Trophoblast cell (in vitro differentiated cells and primary cell): ENCODE measurements around the gene MTCH1.

Experiments
- DNase-seq, 2 donors: peaks; one replicate each; pipeline ENCODE4 v3.0.0-alpha.2; 2016
- H2AFZ ChIP-seq: 2 replicates; pipeline ENCODE4 v1.6.1; 2013; ENCODE audit warnings: low read length, moderate library complexity, mild to moderate bottlenecking; ENCODE audit not compliant: insufficient read depth, poor library complexity
- H2AK5ac ChIP-seq: 2 replicates; pipeline ENCODE4 v1.6.1; 2013; ENCODE audit warnings: mild to moderate bottlenecking, low read length
- H2BK120ac ChIP-seq: 2 replicates; pipeline ENCODE4 v1.6.1; 2013; ENCODE audit warnings: low read length, mild to moderate bottlenecking, moderate library complexity; ENCODE audit not compliant: insufficient read depth, poor library complexity
- H2BK12ac ChIP-seq: 2 replicates; pipeline ENCODE4 v1.6.1; 2013; ENCODE audit warnings: mild to moderate bottlenecking, low read length, moderate library complexity
- H2BK5ac ChIP-seq: 2 replicates; pipeline ENCODE4 v1.6.1; 2013; ENCODE audit warnings: low read length, low read depth, moderate library complexity, mild to moderate bottlenecking; ENCODE audit not compliant: poor library complexity
- H3K14ac ChIP-seq: 2 replicates; pipeline ENCODE4 v1.6.1; 2013; ENCODE audit warnings: mild to moderate bottlenecking, low read length
- H3K18ac ChIP-seq: 2 replicates; pipeline ENCODE4 v1.6.1; 2013; ENCODE audit warnings: mild to moderate bottlenecking, low read length
- H3K23ac ChIP-seq: 2 replicates; pipeline ENCODE4 v1.6.1; 2013; ENCODE audit warnings: low read length
- H3K27ac ChIP-seq: 2 replicates; pipeline ENCODE4 v1.5.1; 2013; ENCODE audit warnings: low read depth, mild to moderate bottlenecking, inconsistent platforms, low read length, moderate library complexity
- H3K27me3 ChIP-seq: 2 replicates; pipeline ENCODE4 v1.6.1; 2013; ENCODE audit warnings: inconsistent platforms, mild to moderate bottlenecking, low read length, moderate library complexity; ENCODE audit not compliant: insufficient read depth
- H3K36me3 ChIP-seq, 2 experiments: 1 replicate in 1 of 2; 2 replicates in 1 of 2; pipeline ENCODE4 v1.6.1; 2013; ENCODE audit warnings: low read length in 2 of 2, mild to moderate bottlenecking in 2 of 2, moderate library complexity in 1 of 2; ENCODE audit not compliant: insufficient read depth in 2 of 2, control insufficient read depth in 1 of 2
- H3K4ac ChIP-seq: 2 replicates; pipeline ENCODE4 v1.6.1; 2013; ENCODE audit warnings: low read depth, mild to moderate bottlenecking, low read length, moderate library complexity
- H3K4me1 ChIP-seq, 2 experiments: 1 replicate in 1 of 2; 2 replicates in 1 of 2; pipeline ENCODE4 v1.6.1; 2013; ENCODE audit warnings: low read length in 2 of 2, mild to moderate bottlenecking in 2 of 2, moderate library complexity in 1 of 2; ENCODE audit not compliant: insufficient read depth in 2 of 2, control insufficient read depth in 1 of 2
- H3K4me2 ChIP-seq: 2 replicates; pipeline ENCODE4 v1.6.1; 2013; ENCODE audit warnings: inconsistent platforms, mild to moderate bottlenecking, low read length, moderate library complexity
- H3K4me3 ChIP-seq: 2 replicates; pipeline ENCODE4 v1.5.1; 2013; ENCODE audit warnings: mild to moderate bottlenecking, low read depth, low read length, inconsistent platforms
- H3K79me1 ChIP-seq: one replicate; pipeline ENCODE4 v1.6.1; 2013; ENCODE audit warnings: low read length
- H3K79me2 ChIP-seq: 2 replicates; pipeline ENCODE4 v1.6.1; 2013; ENCODE audit warnings: low read length, mild to moderate bottlenecking; ENCODE audit not compliant: control insufficient read depth, insufficient read depth, poor library complexity
- H3K9ac ChIP-seq: 2 replicates; pipeline ENCODE4 v1.6.1; 2013; ENCODE audit warnings: mild to moderate bottlenecking, low read length
- H3K9me3 ChIP-seq: 2 replicates; pipeline ENCODE4 v1.6.1; 2013; ENCODE audit warnings: low read depth, mild to moderate bottlenecking, control low read depth, inconsistent platforms, low read length; ENCODE audit not compliant: insufficient read depth
- H4K12ac ChIP-seq: 2 replicates; pipeline ENCODE4 v1.6.1; 2013; ENCODE audit warnings: low read depth, mild to moderate bottlenecking, low read length, moderate library complexity
- H4K8ac ChIP-seq: 2 replicates; pipeline ENCODE4 v1.6.1; 2013; ENCODE audit warnings: low read depth, mild to moderate bottlenecking, low read length, moderate library complexity
- H4K91ac ChIP-seq: one replicate; pipeline ENCODE4 v1.6.1; 2013; ENCODE audit warnings: low read depth, mild to moderate bottlenecking, low read length, moderate library complexity
- WGBS: extraction: QIAGEN DNeasy Blood & Tissue Kit; methylation state at CpG from one replicate; pipeline ENCODE4 v1.1.7; 2013; ENCODE audit warnings: missing lambda C conversion rate; ENCODE audit not compliant: insufficient read length, insufficient coverage; ENCODE audit errors: extremely low coverage; 5-methylcytosine and 5-hydroxymethylcytosine counted together

The MTCH1 gene

GRCh38 chr6:36973647-36974046 lies 12.3 kb downstream of the MTCH1 start:
- H4K12ac ChIP-seq: no peak overlapping the region
- no peak overlapping the region for H2BK5ac ChIP-seq
- no peak overlapping the region for H3K23ac ChIP-seq
- H3K4me3 ChIP-seq: no peak overlapping the region
- no peak overlapping the region for H3K9ac ChIP-seq
- H2BK120ac ChIP-seq: no peak overlapping the region
- no peak overlapping the region for H2BK12ac ChIP-seq
- H4K8ac ChIP-seq: no peak overlapping the region
- H2AK5ac ChIP-seq: no peak overlapping the region
- no peak overlapping the region for H3K4ac ChIP-seq
- no peak overlapping the region for H2AFZ ChIP-seq
- H3K4me1 ChIP-seq: peaks cover 5 to 11% of the 10 kb centered on the region in 2 experiments
- WGBS: no CpG with 5 or more reads among the region's 4 CpGs
- no peaks in the 10 kb centered on the region for H3K79me2 ChIP-seq
- no peak overlapping the region for H4K91ac ChIP-seq
- no peaks in the 10 kb centered on the region for H3K27me3 ChIP-seq
- DNase-seq: no peak
- H3K9me3 ChIP-seq: no peaks in the 10 kb centered on the region
- H3K27ac ChIP-seq: no peak overlapping the region
- peaks cover 80 to 93% of the 10 kb centered on the region in 2 experiments for H3K36me3 ChIP-seq
- H3K18ac ChIP-seq: no peak overlapping the region
- no peak overlapping the region for H3K4me2 ChIP-seq
- H3K14ac ChIP-seq: no peak overlapping the region
- no peaks in the 10 kb centered on the region for H3K79me1 ChIP-seq

GRCh38 chr6:36973190-36973589 lies 12.8 kb downstream of the MTCH1 start:
- no peak overlapping the region for H4K91ac ChIP-seq
- no peak overlapping the region for H3K9ac ChIP-seq
- H4K12ac ChIP-seq: no peak overlapping the region
- no peak overlapping the region for H3K4ac ChIP-seq
- no peak overlapping the region for H3K14ac ChIP-seq
- DNase-seq: no peak
- H2BK12ac ChIP-seq: no peak overlapping the region
- H3K4me3 ChIP-seq: no peak overlapping the region
- no peak overlapping the region for H4K8ac ChIP-seq
- no peaks in the 10 kb centered on the region for H3K79me1 ChIP-seq
- H3K79me2 ChIP-seq: no peaks in the 10 kb centered on the region
- H3K27ac ChIP-seq: no peak overlapping the region
- no peak overlapping the region for H2BK5ac ChIP-seq
- no peaks in the 10 kb centered on the region for H3K27me3 ChIP-seq
- no peak overlapping the region for H2AFZ ChIP-seq
- H3K36me3 ChIP-seq: peaks cover 80 to 94% of the 10 kb centered on the region in 2 experiments
- no peaks in the 10 kb centered on the region for H3K9me3 ChIP-seq
- H3K4me1 ChIP-seq: peaks cover 5 to 11% of the 10 kb centered on the region in 2 experiments
- WGBS: no CpG with 5 or more reads among the region's 1 CpG
- H3K23ac ChIP-seq: no peak overlapping the region
- H2AK5ac ChIP-seq: no peak overlapping the region
- H2BK120ac ChIP-seq: no peak overlapping the region
- H3K18ac ChIP-seq: no peak overlapping the region
- H3K4me2 ChIP-seq: no peak overlapping the region

GRCh38 chr6:36971921-36972673 lies 13.9 kb downstream of the MTCH1 start:
- no peaks in the 10 kb centered on the region for H3K27me3 ChIP-seq
- no peak overlapping the region for H4K12ac ChIP-seq
- no peaks in the 10 kb centered on the region for H3K79me2 ChIP-seq
- H3K18ac ChIP-seq: no peak overlapping the region
- no peak overlapping the region for H3K14ac ChIP-seq
- H3K23ac ChIP-seq: no peak overlapping the region
- peaks cover 78 to 93% of the 10 kb centered on the region in 2 experiments for H3K36me3 ChIP-seq
- no peak overlapping the region for H3K4ac ChIP-seq
- no peak overlapping the region for H2BK5ac ChIP-seq
- H3K9me3 ChIP-seq: no peaks in the 10 kb centered on the region
- H2BK120ac ChIP-seq: no peak overlapping the region
- no peak overlapping the region for H2BK12ac ChIP-seq
- H3K4me3 ChIP-seq: no peak overlapping the region
- H3K4me2 ChIP-seq: no peak overlapping the region
- H3K4me1 ChIP-seq: peaks cover 5 to 11% of the 10 kb centered on the region in 2 experiments
- WGBS: no CpG with 5 or more reads among the region's 14 CpGs
- H2AFZ ChIP-seq: no peak overlapping the region
- no peak for DNase-seq
- H4K91ac ChIP-seq: no peak overlapping the region
- no peak overlapping the region for H4K8ac ChIP-seq
- H3K27ac ChIP-seq: no peak overlapping the region
- H2AK5ac ChIP-seq: no peak overlapping the region
- H3K79me1 ChIP-seq: no peaks in the 10 kb centered on the region
- no peak overlapping the region for H3K9ac ChIP-seq

GRCh38 chr6:36970892-36971842 lies 14.8 kb downstream of the MTCH1 start:
- no peaks in the 10 kb centered on the region for H3K9me3 ChIP-seq
- no peak overlapping the region for H2BK120ac ChIP-seq
- no peak for DNase-seq

More at GRCh38 chr6:36970892-36971842, 14.8 kb downstream of the MTCH1 start:
- no peaks in the 10 kb centered on the region for H3K27me3 ChIP-seq
- H3K36me3 ChIP-seq: peaks cover 71 to 86% of the 10 kb centered on the region in 2 experiments
- H3K79me2 ChIP-seq: no peaks in the 10 kb centered on the region
- H2AK5ac ChIP-seq: no peak overlapping the region
- H3K18ac ChIP-seq: no peak overlapping the region
- WGBS: no CpG with 5 or more reads among the region's 17 CpGs
- no peak overlapping the region for H2BK5ac ChIP-seq
- no peak overlapping the region for H2BK12ac ChIP-seq
- H3K4ac ChIP-seq: no peak overlapping the region
- H3K79me1 ChIP-seq: no peaks in the 10 kb centered on the region
- no peak overlapping the region for H3K4me2 ChIP-seq
- H4K12ac ChIP-seq: no peak overlapping the region
- no peak overlapping the region for H3K14ac ChIP-seq
- no peak overlapping the region for H3K4me3 ChIP-seq
- H3K9ac ChIP-seq: no peak overlapping the region
- no peak overlapping the region for H4K91ac ChIP-seq
- no peak overlapping the region for H3K23ac ChIP-seq
- no peak overlapping the region for H3K27ac ChIP-seq
- no peak overlapping the region for H4K8ac ChIP-seq
- no peak overlapping the region for H2AFZ ChIP-seq
- H3K4me1 ChIP-seq: peaks cover 5 to 11% of the 10 kb centered on the region in 2 experiments
